Spinal cord (tissue), 10 donors: ENCODE results near the gene TEX35. TPM values are rescaled to one million over a fixed set of nuclear protein-coding genes. Genes with fewer than 3 reads are reported as not detected.

Experiments
- DNase-seq, 6 donors: peaks; one replicate each; pipeline versions ENCODE4 v3.0.0 to v3.0.0-alpha.2; 2013 to 2015; ENCODE audit warnings: low spot score in 6 of 6, low read depth in 4 of 6
- H3K27ac ChIP-seq: one replicate; pipeline ENCODE4 v1.5.1; 2013; ENCODE audit warnings: low read depth, low read length, control low read depth
- H3K27me3 ChIP-seq: one replicate; pipeline ENCODE4 v1.6.1; 2013; ENCODE audit warnings: low read length; ENCODE audit not compliant: control insufficient read depth, insufficient read depth
- H3K36me3 ChIP-seq: one replicate; pipeline ENCODE4 v1.6.1; 2013; ENCODE audit warnings: low read length; ENCODE audit not compliant: control insufficient read depth, insufficient read depth
- H3K4me1 ChIP-seq: one replicate; pipeline ENCODE4 v1.6.1; 2013; ENCODE audit warnings: low read length; ENCODE audit not compliant: control insufficient read depth, insufficient read depth
- H3K4me3 ChIP-seq: one replicate; pipeline ENCODE4 v1.5.1; 2013; ENCODE audit warnings: low read depth, low read length, control low read depth
- H3K9me3 ChIP-seq: one replicate; pipeline ENCODE4 v1.6.1; 2013; ENCODE audit warnings: low read length; ENCODE audit not compliant: control insufficient read depth, insufficient read depth
- WGBS: methylation state at CpG from one replicate; pipeline ENCODE4 v1.1.5; 2013; ENCODE audit warnings: missing lambda C conversion rate; ENCODE audit not compliant: insufficient coverage; 5-methylcytosine and 5-hydroxymethylcytosine counted together
- long read RNA-seq, 4 donors: transcript quantifications; one replicate each; lab custom pipeline, GENCODE V29; 2026
- polyA plus RNA-seq, 2 donors: library from polyadenylated mRNA; unstranded; fragments of 120-200 nt; gene quantifications; one replicate each; pipeline ENCODE4 v1.2.1, GENCODE V29; 2013; ENCODE audit not compliant: insufficient read length in 2 of 2
- total RNA-seq, 2 donors: library from RNA; depleted of rRNA in 1 of 2; stranded (reverse); fragments of 120-200 nt in 1 of 2; fragments of >200 nt in 1 of 2; gene quantifications; one replicate each; pipeline versions ENCODE4 v1.2.3 to v1.2.4, GENCODE V29; 2013 to 2014
- donor health status: healthy.

The TEX35 gene
- total RNA-seq (under 1 TPM in 1 of 2 donors, not detected in 1; 0.22 TPM), polyA plus RNA-seq (not detected)
- long read RNA-seq, donor 1, result 0 reads
- long read RNA-seq, donor 2, result 0 reads
- long read RNA-seq, donor 3, result 0 reads
- long read RNA-seq, donor 4, result 0 reads

- Histone ChIP-seq H3K27me3 (no peaks in the 10 kb centered on the region), H3K9me3 (no peaks in the 10 kb centered on the region), H3K36me3 (no peaks in the 10 kb centered on the region), H3K4me3 (no peak within 1 kb of the TSS), H3K4me1 (peaks cover 4% of the 10 kb centered on the region), H3K27ac (no peak within 1 kb of the TSS)
- 96% methylated on average over 19 of the region's 19 CpGs for WGBS
- no peak for DNase-seq
Measured at GRCh38 chr1:178512566-178513277, at the start of gene TEX35. Gene TEX35 (plus strand): TSS chr1:178513109. CDS start chr1:178513189, 80 bp downstream.

DNA sequence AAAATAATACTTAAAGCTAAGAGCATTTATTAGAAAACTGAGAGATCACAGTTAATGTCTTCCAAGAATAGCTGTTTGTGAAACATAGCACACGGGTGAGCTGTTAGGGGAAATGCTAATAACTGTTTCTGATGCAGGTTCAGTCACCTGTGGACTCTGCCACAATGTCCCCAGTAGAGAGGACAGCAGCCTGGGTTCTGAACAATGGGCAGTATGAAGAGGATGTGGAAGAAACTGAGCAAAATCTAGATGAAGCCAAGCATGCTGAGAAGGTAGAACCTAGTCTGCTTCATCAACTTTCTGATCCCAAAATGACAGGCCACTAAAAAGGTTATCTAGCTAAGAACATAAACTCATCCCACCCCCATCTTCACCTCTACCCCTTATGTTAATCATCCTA lies 48.8 kb upstream of the TEX35 start:
- 0% methylated on average over 1 of the region's 1 CpG for WGBS
- Histone ChIP-seq H3K4me3 (no peak overlapping the region), H3K27me3 (no peaks in the 10 kb centered on the region), H3K27ac (no peak overlapping the region), H3K9me3 (no peaks in the 10 kb centered on the region), H3K36me3 (peaks cover 7% of the 10 kb centered on the region), H3K4me1 (no peaks in the 10 kb centered on the region)
- no peak for DNase-seq

- Histone ChIP-seq H3K27ac (no peak overlapping the region), H3K27me3 (no peaks in the 10 kb centered on the region), H3K9me3 (no peaks in the 10 kb centered on the region), H3K4me3 (no peak overlapping the region), H3K36me3 (peaks cover 7% of the 10 kb centered on the region), H3K4me1 (no peaks in the 10 kb centered on the region)
- no peak for DNase-seq
Measured at GRCh38 chr1:178464566-178464965, 48.3 kb upstream of the TEX35 start.

GRCh38 chr1:178465011-178465410 lies 47.9 kb upstream of the TEX35 start:
- peaks cover 7% of the 10 kb centered on the region for H3K36me3 ChIP-seq

GRCh38 chr1:178467837-178468236 lies 45.1 kb upstream of the TEX35 start:
- no peaks in the 10 kb centered on the region for H3K27me3 ChIP-seq
- no peak overlapping the region for H3K27ac ChIP-seq
- DNase-seq, result no peak
- H3K9me3 ChIP-seq, result no peaks in the 10 kb centered on the region
- peaks cover 10% of the 10 kb centered on the region for H3K36me3 ChIP-seq
- H3K4me3 ChIP-seq, result no peak overlapping the region
- H3K4me1 ChIP-seq, result no peaks in the 10 kb centered on the region

More at GRCh38 chr1:178465011-178465410, 47.9 kb upstream of the TEX35 start:
- no peaks in the 10 kb centered on the region for H3K27me3 ChIP-seq
- no peaks in the 10 kb centered on the region for H3K9me3 ChIP-seq
- H3K27ac ChIP-seq, result no peak overlapping the region
- no peak overlapping the region for H3K4me3 ChIP-seq
- H3K4me1 ChIP-seq, result no peaks in the 10 kb centered on the region
- no peak for DNase-seq

- Histone ChIP-seq H3K36me3 (peaks cover 14% of the 10 kb centered on the region), H3K27ac (no peak overlapping the region), H3K4me3 (no peak overlapping the region), H3K9me3 (no peaks in the 10 kb centered on the region), H3K27me3 (no peaks in the 10 kb centered on the region), H3K4me1 (no peaks in the 10 kb centered on the region)
- DNase-seq, result no peak
- WGBS, result 70% methylated on average over 4 of the region's 5 CpGs
Measured at GRCh38 chr1:178470411-178470960, 42.4 kb upstream of the TEX35 start.

DNA sequence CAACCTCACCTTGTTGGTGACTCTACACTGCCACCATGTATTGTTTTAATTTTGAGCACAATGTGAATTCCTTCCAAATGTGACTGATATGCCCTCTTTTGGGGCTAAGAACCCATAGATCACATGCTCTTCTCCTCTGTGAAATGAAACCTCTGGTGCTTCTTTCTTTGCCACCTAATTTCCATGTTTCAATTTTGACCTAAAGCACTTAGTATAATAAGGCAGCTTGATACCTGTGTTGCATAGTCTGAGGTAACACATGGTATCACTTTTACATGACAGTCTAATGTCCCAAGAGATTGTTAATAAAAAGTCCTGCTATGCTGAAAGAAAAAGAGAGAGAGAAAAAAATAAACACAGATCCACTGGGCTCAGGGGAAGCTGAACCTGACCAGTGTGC lies 40.4 kb upstream of the TEX35 start:
- no peaks in the 10 kb centered on the region for H3K9me3 ChIP-seq
- no peaks in the 10 kb centered on the region for H3K27me3 ChIP-seq
- DNase-seq, result no peak
- no peak overlapping the region for H3K4me3 ChIP-seq
- H3K36me3 ChIP-seq, result peaks cover 11% of the 10 kb centered on the region
- no peak overlapping the region for H3K27ac ChIP-seq
- H3K4me1 ChIP-seq, result no peaks in the 10 kb centered on the region

GRCh38 chr1:178477373-178477772 lies 35.5 kb upstream of the TEX35 start:
- Histone ChIP-seq H3K27ac (no peak overlapping the region), H3K9me3 (no peaks in the 10 kb centered on the region), H3K4me1 (no peaks in the 10 kb centered on the region), H3K4me3 (no peak overlapping the region), H3K27me3 (no peaks in the 10 kb centered on the region), H3K36me3 (peaks cover 10% of the 10 kb centered on the region)
- WGBS, result no CpG with 5 or more reads among the region's 4 CpGs
- DNase-seq, result no peak

DNA sequence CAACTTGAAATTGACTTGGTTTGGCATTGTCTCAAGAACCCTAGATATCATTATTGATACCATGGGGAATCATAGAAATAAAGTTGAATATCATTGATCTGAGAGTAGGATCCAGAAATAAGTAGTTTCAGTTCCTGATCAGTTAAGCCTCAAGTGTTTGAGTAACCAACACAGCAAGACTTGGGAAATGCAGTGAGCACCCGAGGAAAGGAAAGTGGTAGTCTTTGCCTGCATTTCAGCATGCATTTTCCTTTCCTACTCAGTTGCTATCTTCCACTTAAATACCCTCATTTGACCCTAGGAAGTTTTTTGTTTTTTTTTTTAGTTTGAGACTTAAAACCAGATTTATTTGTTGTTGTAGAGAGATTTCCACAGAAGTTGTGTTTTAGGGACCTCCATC lies 35.1 kb upstream of the TEX35 start:
- no peaks in the 10 kb centered on the region for H3K9me3 ChIP-seq
- 60% methylated on average over 1 of the region's 1 CpG for WGBS

GRCh38 chr1:178483251-178483957 lies 29.5 kb upstream of the TEX35 start:
- H3K4me3 ChIP-seq, result no peak overlapping the region
- no peak overlapping the region for H3K27ac ChIP-seq
- no peak for DNase-seq
- H3K4me1 ChIP-seq, result peaks cover 15% of the 10 kb centered on the region
- peaks cover 2% of the 10 kb centered on the region for H3K27me3 ChIP-seq
- WGBS, result 84% methylated on average over 4 of the region's 5 CpGs
- no peaks in the 10 kb centered on the region for H3K9me3 ChIP-seq
- H3K36me3 ChIP-seq, result peaks cover 7% of the 10 kb centered on the region

More for the DNA sequence above, 35.1 kb upstream of the TEX35 start:
- H3K4me3 ChIP-seq, result no peak overlapping the region
- H3K27me3 ChIP-seq, result no peaks in the 10 kb centered on the region
- H3K4me1 ChIP-seq, result no peaks in the 10 kb centered on the region
- H3K27ac ChIP-seq, result no peak overlapping the region
- DNase-seq, result no peak
- H3K36me3 ChIP-seq, result peaks cover 9% of the 10 kb centered on the region
